HG03565 (cell line): ENCODE measurements around the gene MAFB.

ENCODE experiments used
- ATAC-seq: cut with Tn5 transposase; IDR thresholded peaks from one replicate; pipeline ENCODE4 v1.9.1; 2021; ENCODE audit warnings: mild to moderate bottlenecking, moderate library complexity; ENCODE audit not compliant: unreplicated experiment

Gene MAFB

DNA sequence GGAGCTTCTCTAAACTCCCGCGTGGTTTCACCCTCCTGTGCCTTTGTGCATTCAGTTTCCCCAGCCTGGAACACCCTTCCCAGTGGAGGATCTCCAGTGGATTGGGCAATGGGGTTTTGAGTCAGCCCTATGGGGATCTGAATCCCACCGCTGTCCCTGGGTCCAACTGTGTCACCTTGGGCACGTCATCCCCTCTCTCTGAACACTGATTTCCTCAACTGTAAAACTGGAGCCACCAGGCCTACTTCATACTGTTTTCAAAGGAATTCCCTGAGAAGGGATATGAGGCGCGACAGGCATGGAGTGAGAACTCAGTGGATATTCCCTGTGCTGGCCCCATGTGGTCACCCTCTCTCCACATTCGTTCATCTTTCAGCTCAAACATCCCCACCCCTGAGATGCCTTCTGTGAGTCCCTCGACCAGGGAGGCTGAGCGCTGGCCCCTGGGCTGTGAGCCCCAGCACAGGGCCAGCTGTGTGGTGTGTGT, 25.7 kb downstream of the MAFB start:
- no peak for ATAC-seq

DNA sequence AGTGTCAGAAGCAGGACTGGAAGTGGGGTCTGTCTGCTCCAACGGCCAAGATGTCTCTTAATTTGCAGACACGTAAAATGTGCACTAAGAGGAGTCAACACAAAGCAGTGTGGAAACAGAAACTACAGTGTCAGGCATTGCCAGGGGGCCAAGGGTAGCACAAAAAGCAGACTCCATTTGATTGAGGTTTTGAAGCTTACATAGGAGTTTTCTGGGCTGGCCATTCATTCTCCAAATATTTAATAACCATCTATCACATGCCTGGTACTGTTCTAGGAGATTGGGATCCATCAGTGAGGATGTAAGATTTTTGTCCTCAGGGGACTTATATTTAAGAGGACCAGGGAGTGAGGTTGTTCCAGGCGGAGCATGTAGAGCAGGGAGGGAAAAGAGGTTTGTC, 29.5 kb downstream of the MAFB start:
- no peak for ATAC-seq

DNA sequence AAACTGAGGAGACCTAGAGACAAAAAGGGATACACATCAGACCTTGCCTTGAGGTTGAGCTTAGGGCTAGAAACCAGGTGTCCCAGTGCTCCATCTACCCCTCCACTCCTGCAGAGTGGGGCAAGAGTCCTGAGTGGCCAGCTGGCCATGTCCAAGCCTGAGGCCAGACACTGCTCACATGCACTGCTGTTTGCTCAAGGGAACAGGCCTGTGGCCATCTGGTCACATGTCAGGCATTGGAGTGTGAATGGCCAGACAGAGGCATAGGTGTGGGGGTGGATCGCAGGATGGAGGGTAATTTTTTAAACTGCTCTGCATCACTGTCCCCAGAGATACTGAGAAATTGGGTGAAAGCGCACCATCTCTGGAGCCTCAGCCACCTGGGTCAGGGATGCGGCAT, 30.5 kb downstream of the MAFB start:
- no peak for ATAC-seq

DNA sequence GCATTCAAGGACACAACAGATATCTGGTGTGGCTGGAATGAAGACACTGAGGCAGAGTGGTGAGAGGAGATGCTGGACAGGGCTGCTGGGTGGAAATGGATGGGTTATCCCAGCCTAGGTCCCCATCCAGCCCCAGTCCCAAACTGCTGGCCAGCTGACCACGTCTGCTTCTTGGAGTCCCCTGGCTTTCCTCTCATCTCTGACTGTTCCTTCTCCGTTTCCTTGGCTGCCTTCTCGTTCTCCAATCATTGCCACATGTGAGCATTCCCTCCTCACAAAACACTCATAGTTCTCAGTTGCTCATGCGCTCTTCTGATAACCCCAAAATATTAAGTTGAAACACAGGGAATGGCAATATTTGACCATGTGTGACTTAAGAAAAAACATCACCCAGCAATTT, 31.5 kb downstream of the MAFB start:
- no peak for ATAC-seq

DNA sequence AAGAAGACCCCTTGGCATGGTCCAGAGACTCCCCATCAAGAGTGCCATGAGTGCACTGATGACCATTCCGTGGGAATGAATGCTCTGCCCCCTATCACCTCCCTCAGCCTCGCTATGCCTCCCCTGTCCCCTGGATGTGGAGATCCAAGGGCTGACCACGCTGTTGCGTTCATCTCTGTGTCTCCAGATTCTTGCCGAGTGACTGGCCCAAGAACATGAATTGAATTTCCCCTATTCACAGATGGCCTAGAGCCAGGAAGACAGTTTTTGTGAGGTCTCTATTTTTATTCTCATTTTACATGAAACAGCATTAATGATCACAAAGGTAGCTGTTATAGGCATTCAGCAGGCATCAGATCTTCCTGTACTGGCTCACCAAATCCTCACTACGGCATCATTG, 33.6 kb downstream of the MAFB start:
- ATAC-seq = no peak

DNA sequence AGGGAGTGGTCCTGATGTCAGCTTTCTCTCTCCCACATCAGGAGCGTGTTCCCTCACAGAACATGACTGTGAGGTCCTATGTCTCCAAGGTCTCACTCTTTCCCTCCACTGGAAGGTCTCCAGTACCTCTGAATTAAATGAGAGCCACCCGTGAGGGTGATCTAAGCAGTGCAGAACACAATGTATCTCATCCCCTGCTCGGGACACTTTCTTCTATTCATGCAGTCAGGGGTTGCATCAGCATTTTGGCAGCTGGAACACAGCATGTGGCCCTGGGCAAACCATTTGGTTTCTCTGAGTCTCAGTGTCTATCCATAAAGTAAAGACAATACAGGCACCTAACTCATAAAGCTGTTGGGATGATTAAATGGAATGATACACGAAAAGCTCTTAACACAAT, 34.2 kb downstream of the MAFB start:
- no peak for ATAC-seq

DNA sequence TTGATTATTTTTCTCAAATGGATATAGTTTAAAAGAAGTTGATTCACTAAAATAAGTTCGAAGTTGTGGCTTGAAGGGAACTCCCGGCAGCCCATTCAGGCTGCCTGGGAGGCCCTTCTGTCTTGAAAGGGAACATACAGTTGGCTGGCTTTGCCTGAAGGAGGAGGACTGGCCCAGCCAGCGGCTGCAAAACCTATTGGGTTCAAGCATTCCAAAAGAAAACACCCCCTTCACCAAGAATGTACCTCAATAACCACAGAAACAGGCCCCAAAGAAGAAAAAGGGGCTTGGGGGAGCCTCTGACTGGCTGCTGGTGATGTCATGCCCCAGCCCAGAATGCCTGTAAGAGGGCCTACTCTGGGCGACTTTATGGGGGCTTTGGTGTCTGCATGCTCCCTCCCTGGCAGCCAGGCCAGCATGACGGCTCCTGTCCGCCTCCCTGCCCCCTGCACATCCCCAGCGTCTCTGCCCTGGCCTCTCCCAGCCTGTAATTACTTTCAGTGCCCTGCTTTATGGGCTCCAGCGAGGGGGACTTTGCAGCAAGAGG, 36.5 kb downstream of the MAFB start:
- ATAC-seq = no peak

DNA sequence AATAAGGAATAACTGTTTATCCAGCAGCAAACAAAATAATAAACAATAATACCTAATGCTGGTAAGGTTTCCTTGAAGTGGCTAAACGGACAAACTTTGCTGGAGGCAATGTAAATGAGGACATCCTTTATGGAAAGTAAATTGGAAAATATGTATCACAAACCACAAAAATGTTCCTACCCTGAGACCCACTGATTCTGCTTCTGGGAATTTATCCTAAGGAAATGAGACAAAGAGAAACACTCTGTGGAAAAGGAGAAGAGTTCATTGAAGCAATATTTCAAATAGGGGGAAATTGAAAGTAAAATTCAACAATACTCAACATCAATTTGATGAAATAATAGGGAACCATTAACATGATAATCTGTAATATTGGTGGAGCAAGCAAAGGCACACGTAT, 37.9 kb downstream of the MAFB start:
- ATAC-seq = no peak

DNA sequence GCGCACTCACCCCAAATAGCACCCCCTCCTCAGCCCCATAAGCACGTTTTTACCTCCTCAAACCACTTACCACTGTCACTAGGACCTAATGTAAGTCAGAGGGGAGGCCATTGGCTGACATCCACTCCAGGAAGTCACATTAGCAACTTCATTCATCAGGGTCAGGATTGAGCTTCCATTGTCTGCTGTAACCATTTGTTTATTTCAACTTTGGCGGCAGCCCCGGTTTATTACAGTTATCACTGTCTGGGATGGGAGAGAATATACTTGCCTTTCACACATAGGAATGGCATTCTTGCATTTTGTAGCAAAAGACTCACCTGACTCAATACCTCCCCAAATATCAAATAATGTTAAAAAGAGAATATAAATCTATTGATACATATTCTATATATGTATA, 38.3 kb downstream of the MAFB start:
- ATAC-seq = no peak

DNA sequence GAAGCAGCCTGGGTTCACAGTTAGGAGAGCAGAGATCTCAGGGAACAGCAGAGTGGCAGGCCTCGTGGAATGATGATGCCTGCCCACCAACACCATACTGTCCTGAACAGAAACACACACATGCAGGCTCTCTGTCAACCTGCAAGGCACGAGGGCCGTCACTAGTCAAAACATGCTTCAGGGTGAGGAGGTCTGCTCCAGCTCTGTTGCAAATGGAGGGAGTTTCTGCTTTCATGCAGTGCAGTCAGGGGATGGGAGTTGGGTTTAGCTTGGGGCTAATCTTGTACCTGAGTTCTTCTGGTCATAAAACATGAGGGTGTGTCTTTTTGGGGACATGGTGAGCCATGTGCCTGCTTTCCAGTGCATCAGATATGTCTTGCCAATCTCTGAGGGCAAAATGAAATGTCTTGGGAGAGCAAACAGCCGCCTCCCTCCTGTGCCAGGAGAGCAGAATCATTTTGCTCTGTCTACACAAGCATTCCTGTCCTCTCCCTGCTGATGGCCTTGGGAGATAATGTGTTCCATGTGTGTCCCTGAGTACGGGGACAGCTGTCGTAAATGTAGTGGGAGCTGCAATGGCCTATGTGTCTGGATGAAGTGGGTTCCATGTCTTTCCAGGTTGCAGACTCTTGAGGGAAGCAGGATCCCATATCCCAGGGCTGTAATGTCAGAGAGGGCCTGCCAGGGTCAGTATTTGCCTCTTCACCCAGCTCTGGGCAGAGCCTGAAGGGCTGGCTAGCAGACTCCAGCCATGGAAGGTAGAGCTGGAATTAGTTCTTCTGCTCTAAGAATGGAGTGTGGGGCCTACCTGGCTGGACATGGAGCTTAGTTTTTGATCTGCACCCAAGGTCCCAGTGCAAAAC, 40.6 kb downstream of the MAFB start:
- ATAC-seq = no peak

DNA sequence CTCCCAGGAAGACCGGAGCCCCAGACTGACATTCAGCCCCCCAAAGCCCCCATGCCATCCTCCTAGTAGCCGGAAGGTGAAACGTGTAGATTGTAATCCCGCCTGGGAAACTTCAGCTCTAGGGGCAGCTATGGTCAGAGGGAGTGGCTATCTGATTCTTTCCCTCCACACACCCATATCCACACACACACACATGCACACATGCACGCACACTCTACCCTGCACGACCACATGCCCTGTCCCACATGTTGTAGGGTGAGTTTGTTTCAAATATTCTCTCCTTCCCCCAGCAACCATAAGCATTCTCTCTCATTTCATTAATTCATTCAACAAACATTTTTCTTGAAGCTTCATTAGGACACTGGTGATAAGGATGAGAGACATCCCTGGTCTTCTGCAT, 42.2 kb downstream of the MAFB start:
- no peak for ATAC-seq

DNA sequence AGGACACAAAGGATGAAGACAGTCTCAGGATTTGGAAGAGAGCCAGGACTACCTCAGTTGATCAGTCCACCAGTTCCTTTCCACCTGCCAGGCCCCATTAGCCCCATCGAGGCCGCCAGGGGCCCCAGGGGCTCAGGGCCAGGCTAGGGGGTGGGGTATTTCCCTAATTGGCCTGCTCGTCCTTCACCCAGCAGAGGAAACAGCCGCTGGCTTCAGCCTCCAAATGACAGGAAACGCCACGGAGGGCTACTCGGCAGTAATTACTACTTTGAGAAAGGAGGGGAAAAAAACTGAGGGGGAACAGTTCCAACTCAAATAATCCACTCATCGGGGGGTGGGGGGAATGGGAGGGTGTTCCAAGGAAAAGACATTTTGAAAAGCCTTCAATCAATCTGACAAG, 42.7 kb downstream of the MAFB start:
- no peak for ATAC-seq

DNA sequence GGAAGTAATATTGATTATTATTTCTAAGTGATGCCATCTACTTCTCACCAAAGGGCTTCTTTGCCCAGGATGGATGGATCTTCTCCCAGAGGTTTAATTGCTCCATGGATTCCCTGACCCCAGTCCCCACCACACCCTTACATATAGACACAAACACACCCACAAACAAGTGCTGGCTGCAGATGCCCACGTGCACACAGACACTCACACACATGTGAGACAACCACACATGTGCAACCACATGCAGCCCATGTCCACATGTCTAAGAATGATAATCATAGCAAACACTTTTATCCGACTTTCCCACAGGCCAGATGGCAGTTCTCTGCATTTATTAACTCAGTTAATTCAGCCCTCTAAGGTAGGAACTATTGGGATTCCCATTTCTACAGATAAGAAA, 44.2 kb downstream of the MAFB start:
- no peak for ATAC-seq

DNA sequence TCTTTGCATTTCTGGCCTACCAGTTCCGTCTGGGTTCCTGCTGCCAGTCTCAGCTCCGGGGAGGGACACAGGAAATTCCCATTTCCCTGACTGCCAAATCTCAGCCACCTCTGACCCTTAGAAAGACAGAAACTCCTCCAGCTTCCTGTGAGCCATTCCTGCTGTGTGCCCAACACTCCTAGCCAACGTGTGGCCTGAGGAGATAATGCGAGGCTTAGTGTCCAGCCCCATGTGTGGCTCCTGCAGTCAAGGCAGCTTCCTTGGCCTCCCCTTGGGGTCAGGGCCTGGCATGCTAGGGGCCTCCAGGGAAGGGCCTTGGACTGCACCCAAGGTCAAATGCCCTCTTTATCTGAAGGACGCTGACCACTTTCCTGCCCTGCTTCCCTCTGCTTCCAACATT, 45.1 kb downstream of the MAFB start:
- no peak for ATAC-seq

DNA sequence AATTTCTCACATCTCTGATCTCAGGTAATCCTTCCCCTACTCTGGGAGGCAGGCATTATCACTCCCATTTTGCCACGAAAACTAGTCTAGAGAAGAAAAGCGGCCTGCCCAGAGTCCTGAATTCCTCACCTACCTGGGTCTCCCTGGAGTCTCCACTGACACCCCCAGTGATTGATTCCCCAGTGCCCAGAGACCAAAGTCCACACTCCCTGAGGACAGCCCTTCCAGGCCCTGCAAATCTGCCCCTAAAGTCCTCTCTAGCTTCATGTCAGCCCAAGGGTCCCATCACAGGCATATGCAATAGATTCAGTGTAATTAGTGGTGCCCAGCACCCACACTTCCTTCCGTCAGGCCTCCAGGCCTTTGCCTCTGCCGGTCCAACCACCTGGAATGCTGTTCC, 47.2 kb downstream of the MAFB start:
- no peak for ATAC-seq

DNA sequence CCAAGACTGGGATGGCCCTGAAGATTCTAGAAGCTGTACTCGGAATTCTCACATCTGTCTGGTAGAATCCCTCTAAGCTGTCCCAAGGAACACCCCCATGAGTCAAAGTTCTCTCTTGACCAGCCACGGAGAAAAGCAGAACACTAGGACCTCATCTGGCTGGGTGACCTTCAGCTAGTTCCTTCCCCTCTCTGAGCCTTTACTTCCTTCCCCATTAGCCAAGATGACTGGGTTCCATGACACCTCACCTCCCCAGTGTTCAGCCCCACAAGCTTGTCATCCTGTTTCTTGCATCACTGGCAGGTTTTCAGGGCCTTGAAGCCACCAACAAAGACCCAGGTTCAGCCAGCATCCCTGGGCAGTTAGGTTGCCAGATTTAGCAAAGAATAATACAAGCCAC, 47.8 kb downstream of the MAFB start:
- ATAC-seq = no peak

DNA sequence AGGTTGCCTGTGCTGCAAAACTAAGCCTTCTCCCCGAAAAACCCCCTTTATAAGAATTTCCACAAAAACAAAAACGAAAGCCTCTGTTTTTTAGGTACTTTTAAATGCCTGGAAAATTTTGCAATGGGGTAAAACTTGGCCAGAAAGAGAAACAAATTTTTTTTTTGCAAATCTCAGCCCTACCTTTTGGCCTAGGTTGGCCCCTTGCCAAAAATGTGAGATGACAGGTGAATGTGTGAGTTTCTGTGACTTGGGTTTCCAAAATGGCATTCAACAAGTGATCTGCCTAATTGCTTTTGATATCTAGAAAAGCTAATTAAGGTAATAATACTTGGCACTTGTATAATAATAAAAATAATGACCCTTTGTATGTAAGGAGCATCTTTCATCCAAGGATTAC, 48.4 kb downstream of the MAFB start:
- ATAC-seq = no peak

DNA sequence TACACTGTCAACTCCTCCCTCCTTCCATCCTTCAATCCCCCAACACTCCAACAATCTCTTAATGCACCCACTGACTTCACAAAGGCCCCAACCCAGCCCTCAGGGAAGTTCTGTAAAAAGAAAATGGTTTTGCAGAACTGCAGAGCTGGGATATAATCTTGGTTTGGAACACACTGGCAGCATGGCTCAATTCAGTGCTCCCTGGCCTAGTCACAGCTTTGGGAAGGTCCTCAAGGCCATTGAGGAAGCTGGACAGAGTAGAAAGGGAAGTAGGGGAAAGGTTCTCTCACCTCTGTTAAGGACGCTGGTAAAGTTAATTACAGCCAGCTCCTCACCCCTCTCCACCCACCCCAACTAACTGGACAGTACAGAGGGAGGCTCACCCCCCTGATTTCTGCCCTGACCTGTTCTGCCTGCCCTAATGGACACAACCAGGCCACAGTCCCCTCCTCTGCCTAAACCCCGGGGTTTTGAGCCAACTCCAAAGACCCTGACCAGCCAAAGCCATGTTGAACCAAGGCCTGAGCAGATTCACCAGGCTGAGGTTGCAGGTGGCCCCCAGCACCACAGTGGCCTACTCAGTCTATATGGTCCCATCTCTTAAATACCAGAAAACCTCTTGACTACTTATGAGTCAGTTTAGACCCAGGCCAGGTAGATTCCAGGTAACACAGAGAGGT, 49.2 kb downstream of the MAFB start:
- ATAC-seq = no peak

DNA sequence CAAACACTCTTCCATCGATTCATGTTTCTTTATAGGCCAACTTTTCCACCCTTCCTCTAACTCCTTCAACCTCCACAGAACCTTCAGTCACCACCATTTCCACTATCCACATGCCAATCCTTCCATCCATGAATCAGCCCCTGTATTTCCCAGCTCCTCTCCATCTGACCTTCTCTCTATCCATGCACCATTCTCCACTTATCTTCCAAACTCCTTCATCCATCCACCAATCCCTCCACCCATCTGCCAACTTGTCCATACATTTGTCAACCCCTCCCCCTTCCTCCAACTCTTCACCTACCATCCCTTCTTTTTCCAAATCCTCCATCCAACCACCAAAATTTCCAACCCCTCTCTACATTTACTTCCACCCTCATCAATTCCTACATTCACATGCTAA, 49.9 kb downstream of the MAFB start:
- ATAC-seq = no peak

DNA sequence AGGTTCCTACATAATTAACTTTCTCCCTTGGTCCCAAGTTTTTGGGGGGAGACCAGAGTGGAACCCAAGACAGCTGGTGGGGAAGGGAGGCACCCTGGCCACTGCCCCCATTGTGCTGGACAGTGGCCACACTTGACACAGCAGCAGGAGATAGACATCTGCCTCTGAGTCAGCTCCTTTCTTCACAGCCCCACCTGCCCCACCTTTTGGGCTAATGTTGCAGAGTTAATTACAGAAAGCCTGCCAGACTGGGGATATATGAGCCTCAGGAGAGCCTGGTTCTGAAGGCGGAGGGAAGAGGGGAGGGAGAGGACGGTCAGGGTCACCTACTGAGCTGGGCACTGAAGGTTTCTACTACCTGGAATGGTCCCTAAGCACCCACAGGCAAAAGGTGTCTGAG, 50.6 kb downstream of the MAFB start:
- no peak for ATAC-seq

DNA sequence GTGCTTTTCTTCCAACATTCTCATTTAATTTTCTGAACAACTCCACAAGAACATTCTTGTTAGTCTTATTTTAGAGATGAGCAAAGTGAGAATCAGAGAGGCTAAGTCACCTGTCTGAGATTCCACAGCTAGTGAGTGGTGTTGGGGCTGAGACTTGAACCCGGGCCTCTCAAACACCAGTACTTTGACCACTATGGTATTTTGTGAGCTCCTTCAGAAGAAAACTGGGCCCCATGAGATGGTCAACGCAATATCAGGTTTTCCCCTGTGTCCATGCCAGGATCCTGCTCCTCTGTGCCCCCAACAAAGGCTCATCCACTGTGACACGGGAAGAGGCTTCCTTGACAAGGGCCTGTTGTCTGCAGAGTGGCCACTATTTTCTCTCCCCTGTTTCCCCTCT, 51.9 kb downstream of the MAFB start:
- ATAC-seq = no peak

DNA sequence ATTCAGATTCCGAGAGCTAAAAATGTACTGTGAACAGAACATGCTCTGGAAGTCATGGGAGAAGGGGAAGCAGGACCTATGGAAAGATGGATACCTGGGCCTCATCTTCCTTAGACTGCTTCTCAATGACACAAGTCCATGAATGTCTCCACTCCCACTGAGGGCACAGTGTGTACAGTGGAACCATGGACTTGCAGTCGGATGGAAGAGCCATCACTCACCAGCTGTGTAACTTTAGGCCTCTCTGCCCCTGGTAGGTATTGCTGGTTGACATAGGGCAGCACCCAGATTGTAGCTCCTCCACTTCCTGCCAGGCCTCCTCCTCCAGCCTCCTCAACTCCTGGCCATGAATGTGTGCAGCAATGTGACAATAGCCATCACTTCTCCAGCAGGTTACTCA, 52.5 kb downstream of the MAFB start:
- ATAC-seq = no peak
